Ascending aorta (tissue), 2 donors: Measurements from ENCODE around the gene OSCP1. TPM values are rescaled to one million over a fixed set of nuclear protein-coding genes. Genes with fewer than 3 reads are reported as not detected.

Experiments used
- DNase-seq, 2 donors: peaks; one replicate each; pipeline ENCODE4 v3.0.0-alpha.2; 2019; ENCODE audit warnings: low spot score in 2 of 2
- H3K27ac ChIP-seq, 2 donors: fragments of 200-600 bp; sonication (generic); one replicate each; pipeline ENCODE4 v1.5.1; 2016 to 2017; ENCODE audit warnings: mild to moderate bottlenecking in 1 of 2
- H3K27me3 ChIP-seq: fragments of 200-600 bp; sonication (generic); one replicate; pipeline ENCODE4 v1.5.1; 2017
- H3K36me3 ChIP-seq, 2 donors: fragments of 200-600 bp; sonication (generic); one replicate each; pipeline ENCODE4 v1.5.1; 2016
- H3K4me1 ChIP-seq, 2 donors: fragments of 200-600 bp; sonication (generic); one replicate each; pipeline ENCODE4 v1.5.1; 2016 to 2017; ENCODE audit warnings: mild to moderate bottlenecking in 1 of 2
- H3K4me3 ChIP-seq, 2 donors: fragments of 200-600 bp; sonication (generic); one replicate each; pipeline ENCODE4 v1.5.1; 2016 to 2017; ENCODE audit warnings: mild to moderate bottlenecking in 1 of 2
- H3K9me3 ChIP-seq, 2 donors: fragments of 200-600 bp; sonication (generic); one replicate each; pipeline ENCODE4 v1.5.1; 2016
- intact Hi-C: fragments of 100-400 bp; cut with DNase I; formaldehyde crosslinking; loops from one replicate; pipeline ENCODE4 v1.15.1; 2023
- total RNA-seq: library from RNA; depleted of rRNA; stranded (reverse); fragments of >200 nt; gene quantifications from one replicate; pipeline ENCODE4 v1.1.0, GENCODE V29; 2016
- TF ChIP-seq, protein P1 (sequence below), 3 experiments: fragments of 200-600 bp in 2 of 3; fragments of 450-650 bp in 1 of 3; sonication (generic) in 2 of 3; IDR thresholded peaks; one replicate each; pipeline ENCODE4 v1.5.1; 2016 to 2019; ENCODE audit warnings: antibody characterized with exemption in 3 of 3, mild to moderate bottlenecking in 1 of 3, moderate library complexity in 1 of 3

The OSCP1 gene
- total RNA-seq, 1 donor from 2014 or later, result 10.6 TPM

DNA sequence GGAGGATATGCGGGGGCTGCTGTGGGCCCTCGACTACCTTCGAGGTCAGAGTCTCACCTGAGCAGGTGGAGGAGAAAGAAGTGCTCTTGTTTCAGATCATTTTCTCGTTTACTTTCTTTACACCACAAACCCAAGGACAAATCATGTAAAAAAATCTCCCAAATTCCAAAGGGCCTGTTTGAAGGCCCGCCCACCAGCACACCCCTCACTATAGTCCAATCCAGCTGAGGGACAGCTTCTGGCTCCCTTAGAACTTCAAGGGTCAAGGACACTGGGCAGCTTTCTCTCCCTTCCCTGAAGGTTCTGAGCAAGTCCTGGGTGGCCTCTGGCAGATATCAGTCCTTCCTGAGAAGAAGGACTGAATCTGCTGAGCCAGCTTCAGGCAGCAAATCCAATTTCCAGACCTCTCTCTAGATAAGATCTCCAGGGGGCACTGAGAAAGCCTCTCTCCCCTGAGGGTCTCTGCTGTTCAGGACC lies 70.1 kb downstream of the OSCP1 start:
- Histone ChIP-seq H3K27me3 (no peaks in the 10 kb centered on the region), H3K36me3 (no peaks in the 10 kb centered on the region), H3K27ac (peak overlapping the region; percentile 94 to 99), H3K4me1 (peaks cover 13 to 43% of the 10 kb centered on the region in 2 donors), H3K9me3 (no peaks in the 10 kb centered on the region), H3K4me3 (no peak overlapping the region)
- TF ChIP-seq, protein P1, sequence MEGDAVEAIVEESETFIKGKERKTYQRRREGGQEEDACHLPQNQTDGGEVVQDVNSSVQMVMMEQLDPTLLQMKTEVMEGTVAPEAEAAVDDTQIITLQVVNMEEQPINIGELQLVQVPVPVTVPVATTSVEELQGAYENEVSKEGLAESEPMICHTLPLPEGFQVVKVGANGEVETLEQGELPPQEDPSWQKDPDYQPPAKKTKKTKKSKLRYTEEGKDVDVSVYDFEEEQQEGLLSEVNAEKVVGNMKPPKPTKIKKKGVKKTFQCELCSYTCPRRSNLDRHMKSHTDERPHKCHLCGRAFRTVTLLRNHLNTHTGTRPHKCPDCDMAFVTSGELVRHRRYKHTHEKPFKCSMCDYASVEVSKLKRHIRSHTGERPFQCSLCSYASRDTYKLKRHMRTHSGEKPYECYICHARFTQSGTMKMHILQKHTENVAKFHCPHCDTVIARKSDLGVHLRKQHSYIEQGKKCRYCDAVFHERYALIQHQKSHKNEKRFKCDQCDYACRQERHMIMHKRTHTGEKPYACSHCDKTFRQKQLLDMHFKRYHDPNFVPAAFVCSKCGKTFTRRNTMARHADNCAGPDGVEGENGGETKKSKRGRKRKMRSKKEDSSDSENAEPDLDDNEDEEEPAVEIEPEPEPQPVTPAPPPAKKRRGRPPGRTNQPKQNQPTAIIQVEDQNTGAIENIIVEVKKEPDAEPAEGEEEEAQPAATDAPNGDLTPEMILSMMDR (IDR thresholded peaks at IDR 0.05), result no peak
- intact Hi-C loops, result loop anchor here (10.0 kb wide), 2 partner anchors 225 to 1095 kb away; partner anchors contain the start of genes MAP7D1 and ZC3H12A
- no peak for DNase-seq

- Histone ChIP-seq H3K27ac (peak overlapping the region; percentile 29 to 34), H3K36me3 (no peaks in the 10 kb centered on the region), H3K4me3 (no peak overlapping the region), H3K27me3 (no peaks in the 10 kb centered on the region), H3K4me1 (peaks cover 19 to 43% of the 10 kb centered on the region in 2 donors), H3K9me3 (no peaks in the 10 kb centered on the region)
- TF ChIP-seq, protein P1 (IDR thresholded peaks at IDR 0.05), result no peak
- intact Hi-C loops, result no loop called here
- no peak for DNase-seq
These were observed 72.3 kb downstream of the OSCP1 start for GRCh38 chr1:36377791-36378492.

- intact Hi-C loops, result no loop called here
- Histone ChIP-seq H3K36me3 (peaks cover 0 to 4% of the 10 kb centered on the region in 2 donors), H3K4me1 (peaks cover 26 to 42% of the 10 kb centered on the region in 2 donors), H3K4me3 (no peak overlapping the region), H3K27me3 (no peaks in the 10 kb centered on the region), H3K27ac (peak overlapping the region; percentile 93 to 96), H3K9me3 (no peaks in the 10 kb centered on the region)
- TF ChIP-seq, protein P1 (IDR thresholded peaks at IDR 0.05), result no peak
- DNase-seq, result no peak
These were observed 77.6 kb downstream of the OSCP1 start for GRCh38 chr1:36372617-36373016.

GRCh38 chr1:36369061-36369861 lies 81.0 kb downstream of the OSCP1 start:
- H3K9me3 ChIP-seq, result no peaks in the 10 kb centered on the region
- intact Hi-C loops, result loop anchor here (1.0 kb wide), 2 partner anchors 18 to 26 kb away; no protein-coding TSS in a partner anchor
- no peaks in the 10 kb centered on the region for H3K27me3 ChIP-seq
- DNase-seq, result peak in 1 of 2 donors; percentile 87
- H3K27ac ChIP-seq, result no peak overlapping the region
- H3K4me3 ChIP-seq, result no peak overlapping the region
- TF ChIP-seq, protein P1 (IDR thresholded peaks at IDR 0.05), result peak; percentile 90 to 98 (median 91)
- peaks cover 0 to 5% of the 10 kb centered on the region in 2 donors for H3K36me3 ChIP-seq
- H3K4me1 ChIP-seq, result peaks cover 20 to 34% of the 10 kb centered on the region in 2 donors

Other genes starting within 250 kb of the OSCP1 start
- 39.5 TPM for gene THRAP3, start 226.0 kb downstream of the OSCP1 start, total RNA-seq
- gene SH3D21, start 144.1 kb downstream of the OSCP1 start, total RNA-seq, result 1.3 TPM
- gene EVA1B, start 126.8 kb downstream of the OSCP1 start, total RNA-seq, result 251 TPM
- 77.0 TPM for gene STK40, start 64.5 kb downstream of the OSCP1 start, total RNA-seq
- 9.8 TPM for gene LSM10, start 52.5 kb downstream of the OSCP1 start, total RNA-seq
- 30.4 TPM for gene MRPS15, start 13.9 kb upstream of the OSCP1 start, total RNA-seq
- gene CSF3R, start 32.5 kb upstream of the OSCP1 start, total RNA-seq, result 3.1 TPM